Stimulated activated CD8-positive, alpha-beta memory T cell treated with anti-CD3 and anti-CD28 coated beads, Interleukin-2, amount 100 ng/mL, for 48 hours (primary cell): Measurements from ENCODE around the gene KRTAP5-7.
"Not testable (repeated sequence)": the region's sequence is repeated elsewhere in the genome, so short reads cannot be mapped to it uniquely, and the experiment has no call there.

ENCODE experiments used
- DNase-seq, 2 donors: peaks; one replicate each; pipeline ENCODE4 v3.0.0-alpha.2; 2020; ENCODE audit warnings: low read depth in 2 of 2

Gene KRTAP5-7, protein sequence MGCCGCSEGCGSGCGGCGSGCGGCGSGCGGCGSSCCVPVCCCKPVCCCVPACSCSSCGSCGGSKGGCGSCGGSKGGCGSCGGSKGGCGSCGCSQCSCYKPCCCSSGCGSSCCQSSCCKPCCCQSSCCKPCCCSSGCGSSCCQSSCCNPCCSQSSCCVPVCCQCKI

GRCh38 chr11:71526796-71527575 lies at the start of gene KRTAP5-7:
Gene KRTAP5-7 (plus strand): TSS chr11:71527267. CDS start chr11:71527301, 34 bp downstream.
- DNase-seq, result not testable (repeated sequence)

GRCh38 chr11:71477641-71478527 lies 49.2 kb upstream of the KRTAP5-7 start:
- DNase-seq, result no peak

- DNase-seq, result no peak
These were observed 48.6 kb upstream of the KRTAP5-7 start for GRCh38 chr11:71478528-71478840.

DNA sequence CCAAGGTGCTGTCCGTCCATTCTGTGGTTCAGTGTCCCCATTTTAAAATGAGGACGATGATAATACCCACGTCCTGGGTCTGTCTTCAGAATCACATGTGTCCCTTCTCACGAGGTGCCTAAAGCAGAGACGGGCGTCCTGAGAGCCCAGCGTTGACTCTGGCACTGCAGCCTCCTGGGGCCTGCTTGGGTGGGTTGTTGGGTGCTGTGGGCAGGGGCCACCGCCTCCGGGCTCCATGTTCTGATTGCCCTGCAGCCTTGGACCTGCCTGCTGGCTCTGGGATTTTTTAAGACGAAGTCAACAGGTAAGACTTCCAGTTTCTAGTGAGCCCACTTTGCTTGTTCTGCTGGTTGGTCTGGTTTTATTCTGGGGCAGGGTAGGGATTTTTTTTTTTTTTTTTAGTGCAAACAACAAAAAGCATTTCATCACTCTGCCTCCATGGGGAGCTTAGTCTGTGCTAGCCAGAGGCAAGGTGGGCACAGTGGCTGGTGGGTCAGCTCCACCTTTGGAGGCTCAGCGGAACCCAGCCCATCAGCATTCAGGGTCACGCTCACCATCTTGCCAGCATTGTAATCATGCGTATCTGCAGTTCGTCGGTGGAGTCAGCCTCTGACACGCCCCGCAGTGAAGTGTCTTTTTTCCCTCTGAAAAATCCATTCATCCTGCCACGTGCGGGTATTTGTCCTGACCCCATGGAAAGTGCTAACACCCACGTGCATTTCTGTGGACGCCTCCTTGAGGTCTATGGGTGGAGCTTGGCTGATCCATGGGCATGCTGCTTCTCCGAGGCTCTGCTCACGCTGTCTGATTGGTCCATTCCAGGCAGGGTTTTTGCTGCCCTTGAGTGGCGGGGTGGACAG lies 45.7 kb upstream of the KRTAP5-7 start:
- no peak for DNase-seq

- DNase-seq, result no peak
These were observed 44.9 kb upstream of the KRTAP5-7 start for GRCh38 chr11:71482216-71482615.

- DNase-seq, result no peak
These were observed 44.2 kb upstream of the KRTAP5-7 start for GRCh38 chr11:71482746-71483364.

GRCh38 chr11:71483692-71484091 lies 43.4 kb upstream of the KRTAP5-7 start:
- DNase-seq, result no peak

GRCh38 chr11:71484248-71485062 lies 42.6 kb upstream of the KRTAP5-7 start:
- DNase-seq, result no peak

DNA sequence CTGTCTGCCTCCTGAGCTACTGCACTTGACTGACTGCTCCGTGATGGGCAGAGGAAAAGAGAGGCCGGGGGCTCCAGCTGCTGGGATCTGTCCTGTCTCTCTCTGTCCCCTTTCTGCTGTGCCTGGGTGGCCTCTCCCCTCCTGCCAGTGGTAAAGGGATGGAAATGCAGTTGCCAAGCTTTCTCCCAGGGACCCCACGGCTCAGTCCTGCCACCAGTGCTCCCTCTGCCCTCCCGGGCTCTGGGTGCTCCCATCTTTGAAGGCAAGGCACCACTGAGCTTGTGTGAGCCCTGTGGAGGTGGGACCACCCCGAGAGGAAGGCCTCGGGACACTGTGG lies 42.0 kb upstream of the KRTAP5-7 start:
- DNase-seq, result no peak

- no peak for DNase-seq
These were observed 41.6 kb upstream of the KRTAP5-7 start for GRCh38 chr11:71485466-71485865.

- DNase-seq, result no peak
These were observed 40.7 kb upstream of the KRTAP5-7 start for GRCh38 chr11:71486320-71486719.

DNA sequence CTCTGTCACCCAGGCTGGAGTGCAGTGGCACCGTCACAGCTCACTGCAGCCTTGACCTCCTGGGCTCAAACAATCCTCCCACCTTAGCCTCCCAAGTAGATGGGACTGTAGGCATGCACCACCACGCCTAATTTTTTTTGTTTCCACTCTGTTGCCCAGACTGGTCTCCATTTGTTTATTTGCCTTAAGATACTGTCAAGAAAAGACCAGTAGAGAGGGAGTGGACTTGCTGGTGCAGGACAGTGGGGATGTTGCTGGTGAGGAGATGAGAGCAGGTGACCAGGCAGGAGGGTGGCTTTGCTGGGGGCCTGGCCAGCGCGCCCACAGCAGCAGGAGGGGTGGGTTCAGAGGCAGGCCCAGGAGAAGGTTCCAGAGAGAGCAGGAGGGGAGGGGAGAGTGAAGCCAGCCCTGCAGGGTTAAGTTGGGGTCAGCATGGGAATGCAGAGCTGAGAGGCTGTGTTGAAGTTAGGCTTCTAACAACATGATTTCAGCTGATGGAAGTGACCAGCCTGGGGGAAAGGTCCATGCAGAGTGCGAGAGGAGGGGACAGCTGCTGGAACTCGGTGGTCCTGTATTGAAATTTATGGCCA lies 38.3 kb upstream of the KRTAP5-7 start:
- DNase-seq, result no peak

GRCh38 chr11:71489311-71490043 lies 37.6 kb upstream of the KRTAP5-7 start:
- DNase-seq, result peak; percentile 54 to 56

GRCh38 chr11:71490044-71490730 lies 36.9 kb upstream of the KRTAP5-7 start:
- no peak for DNase-seq

DNA sequence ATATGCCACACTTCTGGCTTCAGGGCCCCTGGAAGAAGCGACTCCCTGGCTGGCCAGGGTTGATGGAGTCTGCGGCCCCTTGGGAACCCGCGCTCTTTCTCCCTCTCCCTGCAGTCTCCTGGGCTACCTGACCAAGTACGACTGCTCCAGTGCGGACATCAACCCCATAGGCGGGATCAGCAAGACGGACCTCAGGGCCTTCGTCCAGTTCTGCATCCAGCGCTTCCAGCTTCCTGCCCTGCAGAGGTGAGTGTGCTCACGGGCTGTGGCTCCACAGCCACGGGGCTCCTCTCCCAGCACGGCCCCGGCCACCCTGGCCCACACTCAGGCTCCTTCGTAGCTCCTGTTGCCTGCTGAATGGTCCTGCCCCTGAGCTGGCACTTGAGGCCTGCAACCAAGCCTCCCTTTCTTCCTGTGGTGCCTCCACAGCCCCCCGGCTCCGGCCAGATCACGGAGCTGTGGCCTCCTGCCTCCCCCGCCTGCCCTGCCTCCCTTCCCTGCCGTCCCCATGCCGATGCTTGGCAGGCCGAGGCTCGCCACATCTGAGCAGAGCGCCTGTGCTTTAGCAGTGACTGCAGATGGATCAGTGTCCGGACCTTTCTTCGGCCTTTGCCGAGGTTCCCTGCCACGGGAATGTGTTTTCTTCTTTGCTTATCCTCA lies 36.2 kb upstream of the KRTAP5-7 start:
- no peak for DNase-seq

DNA sequence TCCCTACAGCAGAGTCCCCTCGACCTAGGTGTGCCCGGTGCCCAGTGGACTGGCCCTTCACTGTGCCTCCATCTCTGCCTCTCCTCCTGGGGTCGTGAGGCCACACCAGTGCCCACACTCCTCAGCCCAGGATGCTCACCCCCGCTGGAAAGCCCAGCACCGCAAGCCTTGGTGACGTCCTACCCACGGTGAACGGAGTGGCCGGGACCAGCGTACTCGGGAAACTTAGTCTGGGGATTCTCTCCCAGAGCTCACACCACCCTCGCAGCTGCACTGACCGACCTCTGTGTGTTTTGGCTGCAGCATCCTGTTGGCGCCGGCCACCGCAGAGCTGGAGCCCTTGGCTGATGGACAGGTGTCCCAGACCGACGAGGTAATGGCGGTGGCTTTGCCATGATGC lies 35.5 kb upstream of the KRTAP5-7 start:
- no peak for DNase-seq

DNA sequence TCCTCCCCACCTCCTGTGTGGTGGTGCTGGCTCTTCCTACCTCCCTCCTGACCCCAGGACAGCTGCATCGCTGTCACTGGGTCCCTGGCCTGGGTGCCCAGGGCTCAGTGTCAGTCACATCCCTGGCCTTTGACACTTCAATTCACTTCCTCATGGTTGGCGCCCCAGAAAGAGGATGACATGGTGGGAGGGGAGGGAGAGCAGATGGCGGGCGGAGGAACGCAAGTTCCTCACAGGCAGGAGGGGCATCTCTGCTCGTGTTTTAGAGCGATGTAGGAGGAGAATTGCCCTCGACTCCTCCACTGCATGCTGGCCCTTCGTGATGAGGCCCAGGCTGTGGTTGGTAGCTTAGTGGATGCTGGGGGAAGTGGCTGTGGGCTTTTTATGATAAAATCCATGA lies 35.1 kb upstream of the KRTAP5-7 start:
- no peak for DNase-seq
